GM19035 (cell line): Measurements from ENCODE around the gene C5orf52.
"Not testable (repeated sequence)": the region's sequence is repeated elsewhere in the genome, so short reads cannot be mapped to it uniquely, and the experiment has no call there.

Source experiments
- ATAC-seq: cut with Tn5 transposase; IDR thresholded peaks from one replicate; pipeline ENCODE4 v1.9.1; 2021; ENCODE audit not compliant: unreplicated experiment

C5orf52 gene

GRCh38 chr5:157674351-157674750, 3.0 kb downstream of the C5orf52 start:
- ATAC-seq = not testable (repeated sequence)

GRCh38 chr5:157677931-157678330, 6.6 kb downstream of the C5orf52 start:
- no peak for ATAC-seq

- no peak for ATAC-seq
These were observed 8.5 kb downstream of the C5orf52 start for GRCh38 chr5:157679801-157680200.

- no peak for ATAC-seq
These were observed 8.9 kb downstream of the C5orf52 start for GRCh38 chr5:157680239-157680638.

- no peak for ATAC-seq
These were observed 9.7 kb downstream of the C5orf52 start for GRCh38 chr5:157681048-157681447.

- no peak for ATAC-seq
These were observed 10.9 kb downstream of the C5orf52 start for GRCh38 chr5:157682257-157682656.

GRCh38 chr5:157686276-157687197, 15.2 kb downstream of the C5orf52 start:
- not testable (repeated sequence) for ATAC-seq

GRCh38 chr5:157687198-157687554, 15.8 kb downstream of the C5orf52 start:
- ATAC-seq = no peak

GRCh38 chr5:157689942-157690689, 18.8 kb downstream of the C5orf52 start:
- no peak for ATAC-seq

GRCh38 chr5:157690690-157691433, 19.5 kb downstream of the C5orf52 start:
- no peak for ATAC-seq

GRCh38 chr5:157693816-157694215, 22.5 kb downstream of the C5orf52 start:
- ATAC-seq = not testable (repeated sequence)

- ATAC-seq = not testable (repeated sequence)
These were observed 24.8 kb downstream of the C5orf52 start for GRCh38 chr5:157696154-157696553.

- ATAC-seq = not testable (repeated sequence)
These were observed 27.3 kb downstream of the C5orf52 start for GRCh38 chr5:157698674-157699073.

- ATAC-seq = no peak
These were observed 32.4 kb downstream of the C5orf52 start for GRCh38 chr5:157703736-157704135.

- ATAC-seq = no peak
These were observed 37.5 kb downstream of the C5orf52 start for GRCh38 chr5:157708866-157709265.

- no peak for ATAC-seq
These were observed 38.0 kb downstream of the C5orf52 start for GRCh38 chr5:157709346-157709745.

GRCh38 chr5:157710431-157710830, 39.1 kb downstream of the C5orf52 start:
- ATAC-seq = no peak

- no peak for ATAC-seq
These were observed 39.5 kb downstream of the C5orf52 start for GRCh38 chr5:157710882-157711281.

GRCh38 chr5:157713830-157714595, 42.7 kb downstream of the C5orf52 start:
- ATAC-seq = no peak

- ATAC-seq = no peak
These were observed 43.2 kb downstream of the C5orf52 start for GRCh38 chr5:157714596-157714864.

GRCh38 chr5:157718519-157718918, 47.2 kb downstream of the C5orf52 start:
- no peak for ATAC-seq
